Natural killer cell (primary cell): ENCODE measurements around the gene PIK3C3. TPM values are rescaled to one million over a fixed set of nuclear protein-coding genes. Genes with fewer than 3 reads are reported as not detected.

ENCODE experiments used
- ATAC-seq, 3 donors: fragments of 150-1000 bp in 2 of 3; fragments of 200-7000 bp in 1 of 3; cut with Tn5 transposase; 1 replicate in 1 of 3; 2 replicates in 2 of 3; pipeline ENCODE4 v1.10.0; 2021; ENCODE audit warnings: mild to moderate bottlenecking in 2 of 3, moderate library complexity in 2 of 3
- DNase-seq, 2 donors: peaks; one replicate each; pipeline versions ENCODE4 v3.0.0 to v3.0.0-alpha.2; 2013 to 2021; ENCODE audit warnings: mixed read lengths in 1 of 2
- H3K27ac ChIP-seq: one replicate; pipeline ENCODE4 v1.5.1; 2013; ENCODE audit warnings: mild to moderate bottlenecking, low read length
- H3K27me3 ChIP-seq: one replicate; pipeline ENCODE4 v1.6.1; 2013; ENCODE audit warnings: low read length; ENCODE audit not compliant: control insufficient read depth, insufficient read depth
- H3K36me3 ChIP-seq: one replicate; pipeline ENCODE4 v1.6.1; 2013; ENCODE audit warnings: low read length; ENCODE audit not compliant: control insufficient read depth, insufficient read depth
- H3K4me1 ChIP-seq: one replicate; pipeline ENCODE4 v1.6.1; 2013; ENCODE audit warnings: low read length; ENCODE audit not compliant: control insufficient read depth, insufficient read depth
- H3K4me3 ChIP-seq: one replicate; pipeline ENCODE4 v1.5.1; 2013; ENCODE audit warnings: low read length
- H3K9me3 ChIP-seq: one replicate; pipeline ENCODE4 v1.6.1; 2013; ENCODE audit warnings: low read length; ENCODE audit not compliant: control insufficient read depth, insufficient read depth
- H3K27ac Mint-ChIP-seq, 2 donors: one replicate each; pipeline ENCODE4 v1.8.0; 2022; ENCODE audit warnings: mild to moderate bottlenecking in 2 of 2, mixed read lengths in 2 of 2, moderate library complexity in 1 of 2
- H3K27me3 Mint-ChIP-seq, 2 donors: one replicate each; pipeline ENCODE4 v1.8.0; 2022; ENCODE audit warnings: low read depth in 2 of 2, mixed read lengths in 2 of 2
- H3K36me3 Mint-ChIP-seq: one replicate; pipeline ENCODE4 v1.8.0; 2022; ENCODE audit warnings: mixed read lengths
- H3K4me1 Mint-ChIP-seq, 2 donors: one replicate each; pipeline ENCODE4 v1.8.0; 2022; ENCODE audit warnings: mixed read lengths in 2 of 2
- H3K4me3 Mint-ChIP-seq: one replicate; pipeline ENCODE4 v1.8.0; 2022; ENCODE audit warnings: mild to moderate bottlenecking, moderate library complexity, mixed read lengths
- H3K9me3 Mint-ChIP-seq, 2 donors: one replicate each; pipeline ENCODE4 v1.8.0; 2022; ENCODE audit warnings: mixed read lengths in 2 of 2
- WGBS: methylation state at CpG from one replicate; pipeline ENCODE4 v1.1.7; 2013; ENCODE audit warnings: missing lambda C conversion rate; ENCODE audit not compliant: insufficient coverage; 5-methylcytosine and 5-hydroxymethylcytosine counted together
- intact Hi-C: fragments of 100-400 bp; cut with micrococcal nuclease; formaldehyde crosslinking; loops from one replicate; pipeline ENCODE4 v1.14.2; 2022
- total RNA-seq, 4 donors: library from RNA; stranded (reverse); fragments of 120-200 nt in 1 of 4; gene quantifications; one replicate each; pipeline versions ENCODE4 v1.2.3 to v1.2.4, GENCODE V29; 2013 to 2022
- TF ChIP-seq, protein P1 (sequence below): fragments of 200-600 bp; IDR thresholded peaks from one replicate; pipeline ENCODE4 v1.8.0; 2022; ENCODE audit warnings: antibody characterized with exemption

PIK3C3 gene
- total RNA-seq, 3 donors from 2014 or later (not counting 1 experiment from before 2014, with no cell fraction given): 49.6 to 85.4 (median 67.3) TPM

DNA sequence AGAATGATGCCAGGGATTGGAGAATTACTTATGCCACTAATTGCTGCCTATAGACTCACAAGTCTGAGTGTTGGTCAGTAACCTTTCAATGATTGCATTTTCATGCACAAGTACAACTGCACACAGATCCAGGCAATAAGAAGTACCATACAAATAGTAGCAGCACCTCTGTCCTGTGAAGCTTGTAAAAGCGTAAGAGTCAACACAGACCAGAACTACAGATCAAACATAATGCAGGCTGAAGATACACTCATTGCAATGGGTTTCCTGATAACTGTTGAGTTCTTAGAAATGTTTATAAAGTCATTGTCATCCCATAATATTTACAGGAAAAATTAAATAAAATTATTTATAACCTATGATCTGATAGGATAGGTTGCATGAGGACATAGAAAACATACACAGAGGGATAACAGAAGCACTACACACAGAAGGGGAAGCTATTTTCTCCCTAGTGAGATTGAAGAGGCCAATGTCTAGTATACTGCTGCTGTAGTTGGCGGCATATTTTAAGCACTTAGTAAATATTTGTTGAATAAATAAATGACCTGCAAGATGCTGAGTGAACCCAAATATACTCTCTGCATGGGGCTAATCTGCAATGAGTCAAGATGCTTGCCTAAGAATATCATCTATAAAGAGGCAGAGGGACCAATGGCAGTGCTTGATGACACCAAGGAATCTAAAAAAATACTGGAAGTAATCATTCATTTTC lies 5.7 kb upstream of the PIK3C3 start:
- WGBS: 62% methylated on average over 1 of the region's 2 CpGs
- Histone ChIP-seq H3K4me1 (no peaks in the 10 kb centered on the region), H3K4me3 (no peak overlapping the region), H3K36me3 (no peaks in the 10 kb centered on the region), H3K27me3 (peaks cover 16% of the 10 kb centered on the region), H3K9me3 (no peaks in the 10 kb centered on the region), H3K27ac (no peak overlapping the region)
- H3K27me3 Mint-ChIP-seq: peaks cover 32 to 64% of the 10 kb centered on the region in 2 donors
- H3K4me3 Mint-ChIP-seq: no peak overlapping the region
- no peaks in the 10 kb centered on the region for H3K36me3 Mint-ChIP-seq
- DNase-seq: no peak
- H3K9me3 Mint-ChIP-seq: peaks cover 0 to 2% of the 10 kb centered on the region in 2 donors
- H3K4me1 Mint-ChIP-seq: no peaks in the 10 kb centered on the region
- ATAC-seq: no peak
- TF ChIP-seq, protein P1, sequence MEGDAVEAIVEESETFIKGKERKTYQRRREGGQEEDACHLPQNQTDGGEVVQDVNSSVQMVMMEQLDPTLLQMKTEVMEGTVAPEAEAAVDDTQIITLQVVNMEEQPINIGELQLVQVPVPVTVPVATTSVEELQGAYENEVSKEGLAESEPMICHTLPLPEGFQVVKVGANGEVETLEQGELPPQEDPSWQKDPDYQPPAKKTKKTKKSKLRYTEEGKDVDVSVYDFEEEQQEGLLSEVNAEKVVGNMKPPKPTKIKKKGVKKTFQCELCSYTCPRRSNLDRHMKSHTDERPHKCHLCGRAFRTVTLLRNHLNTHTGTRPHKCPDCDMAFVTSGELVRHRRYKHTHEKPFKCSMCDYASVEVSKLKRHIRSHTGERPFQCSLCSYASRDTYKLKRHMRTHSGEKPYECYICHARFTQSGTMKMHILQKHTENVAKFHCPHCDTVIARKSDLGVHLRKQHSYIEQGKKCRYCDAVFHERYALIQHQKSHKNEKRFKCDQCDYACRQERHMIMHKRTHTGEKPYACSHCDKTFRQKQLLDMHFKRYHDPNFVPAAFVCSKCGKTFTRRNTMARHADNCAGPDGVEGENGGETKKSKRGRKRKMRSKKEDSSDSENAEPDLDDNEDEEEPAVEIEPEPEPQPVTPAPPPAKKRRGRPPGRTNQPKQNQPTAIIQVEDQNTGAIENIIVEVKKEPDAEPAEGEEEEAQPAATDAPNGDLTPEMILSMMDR: no peak
- no peak overlapping the region for H3K27ac Mint-ChIP-seq
- intact Hi-C loops: no loop called here

DNA sequence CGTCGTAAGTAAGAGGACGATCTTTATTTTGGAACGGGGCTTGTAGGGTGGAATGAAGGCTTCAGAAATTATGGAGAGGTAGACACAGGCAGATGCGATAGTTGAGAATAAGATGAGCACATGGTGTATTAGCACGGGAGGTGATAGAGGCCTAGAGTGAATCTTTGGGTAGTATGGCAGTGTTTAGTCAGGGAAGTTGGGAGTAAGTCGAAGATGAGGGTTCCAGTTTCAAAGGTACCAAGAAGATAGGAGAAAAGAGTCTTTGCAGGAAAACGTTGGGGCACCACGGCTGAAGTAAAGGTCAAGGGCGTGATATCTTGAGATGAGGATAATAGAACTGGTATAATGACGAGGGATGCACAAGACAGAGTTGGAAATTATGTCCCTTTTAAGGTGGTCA lies 654 bp downstream of the PIK3C3 start:
- Histone ChIP-seq H3K36me3 (peaks cover 19% of the 10 kb centered on the region), H3K4me1 (peaks cover 2% of the 10 kb centered on the region), H3K4me3 (peak overlapping the region; percentile 90), H3K9me3 (no peaks in the 10 kb centered on the region), H3K27me3 (no peaks in the 10 kb centered on the region), H3K27ac (peak overlapping the region; percentile 81)
- peak overlapping the region; percentile 98 for H3K4me3 Mint-ChIP-seq
- intact Hi-C loops: no loop called here
- no peak for ATAC-seq
- peaks cover 39% of the 10 kb centered on the region in 2 donors for H3K4me1 Mint-ChIP-seq
- 12% methylated on average over 11 of the region's 11 CpGs for WGBS
- DNase-seq: no peak
- peaks cover 7% of the 10 kb centered on the region for H3K36me3 Mint-ChIP-seq
- peaks cover 9% of the 10 kb centered on the region in 2 donors for H3K27me3 Mint-ChIP-seq
- TF ChIP-seq, protein P1: no peak
- H3K27ac Mint-ChIP-seq: peak overlapping the region; percentile 97 to 100
- H3K9me3 Mint-ChIP-seq: no peaks in the 10 kb centered on the region

DNA sequence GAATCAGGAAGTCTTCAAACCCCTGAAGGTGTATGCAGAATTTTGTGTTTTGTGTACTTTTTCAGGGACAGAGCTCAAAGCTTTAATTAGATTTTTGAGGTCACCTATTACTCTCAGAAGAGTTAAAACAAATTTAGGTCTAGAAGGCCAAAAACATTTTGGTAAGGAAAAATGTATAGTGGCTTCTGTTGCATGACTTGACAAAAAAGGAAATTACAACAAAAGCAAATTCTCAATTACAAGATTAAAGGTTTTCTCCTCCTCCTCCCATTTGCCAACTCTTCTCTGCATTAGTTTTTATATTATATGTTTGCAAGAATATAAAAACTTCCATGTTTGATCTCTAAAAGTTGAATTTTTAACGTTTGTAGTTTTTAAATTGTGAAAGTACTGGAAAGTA lies 4.0 kb downstream of the PIK3C3 start:
- H3K36me3 Mint-ChIP-seq: peaks cover 8% of the 10 kb centered on the region

More for the DNA sequence above, 4.0 kb downstream of the PIK3C3 start:
- H3K27ac Mint-ChIP-seq: no peak overlapping the region
- H3K27me3 Mint-ChIP-seq: no peaks in the 10 kb centered on the region
- Histone ChIP-seq H3K27me3 (no peaks in the 10 kb centered on the region), H3K27ac (no peak overlapping the region), H3K4me1 (peaks cover 2% of the 10 kb centered on the region), H3K9me3 (no peaks in the 10 kb centered on the region), H3K4me3 (no peak overlapping the region), H3K36me3 (peaks cover 31% of the 10 kb centered on the region)
- H3K4me3 Mint-ChIP-seq: no peak overlapping the region
- peaks cover 44 to 49% of the 10 kb centered on the region in 2 donors for H3K4me1 Mint-ChIP-seq
- TF ChIP-seq, protein P1: no peak
- H3K9me3 Mint-ChIP-seq: no peaks in the 10 kb centered on the region
- ATAC-seq (no peak), DNase-seq (no peak)
- no CpG with 5 or more reads among the region's 1 CpG for WGBS
- intact Hi-C loops: no loop called here
